ENCODE measurements around the gene BEST2. TPM values are rescaled to one million over a fixed set of nuclear protein-coding genes. Genes with fewer than 3 reads are reported as not detected.

The BEST2 gene
- total RNA-seq, 1 donor from 2014 or later = not detected

GRCh38 chr19:12779162-12779993, 27.8 kb downstream of the BEST2 start:
- H3K27ac ChIP-seq (replicated peaks) = peak overlapping the region; percentile 95
- H3K36me3 ChIP-seq = no peaks in the 10 kb centered on the region
- TF ChIP-seq CTCF (IDR thresholded peaks at IDR 0.05; ENCODE audit: borderline replicate concordance) = no peak
- no peaks in the 10 kb centered on the region for H3K9me3 ChIP-seq (replicated peaks)
- H3K27me3 ChIP-seq (ENCODE audit: low read depth) = no peaks in the 10 kb centered on the region
- peak; percentile 73 for DNase-seq
- H3K4me3 ChIP-seq = peak overlapping the region; percentile 77
- intact Hi-C loops (cut with micrococcal nuclease) = no loop called here
- H3K4me1 ChIP-seq = peaks cover 73% of the 10 kb centered on the region

- no peak for TF ChIP-seq CTCF (IDR thresholded peaks at IDR 0.05; ENCODE audit: borderline replicate concordance)
- Histone ChIP-seq H3K4me3 (peak overlapping the region; percentile 69), H3K27me3 (ENCODE audit: low read depth) (no peaks in the 10 kb centered on the region), H3K27ac (replicated peaks) (peak overlapping the region; percentile 96), H3K4me1 (peaks cover 84% of the 10 kb centered on the region), H3K9me3 (replicated peaks) (no peaks in the 10 kb centered on the region), H3K36me3 (no peaks in the 10 kb centered on the region)
- no peak for DNase-seq
- intact Hi-C loops (cut with micrococcal nuclease) = no loop called here
Measured at GRCh38 chr19:12782174-12782423, 30.5 kb downstream of the BEST2 start.

GRCh38 chr19:12782424-12783290, 31.1 kb downstream of the BEST2 start:
- Histone ChIP-seq H3K36me3 (no peaks in the 10 kb centered on the region), H3K27ac (replicated peaks) (peak overlapping the region; percentile 96), H3K27me3 (ENCODE audit: low read depth) (no peaks in the 10 kb centered on the region), H3K4me3 (peak overlapping the region; percentile 69), H3K4me1 (peaks cover 84% of the 10 kb centered on the region), H3K9me3 (replicated peaks) (no peaks in the 10 kb centered on the region)
- intact Hi-C loops (cut with micrococcal nuclease) = no loop called here
- no peak for TF ChIP-seq CTCF (IDR thresholded peaks at IDR 0.05; ENCODE audit: borderline replicate concordance)
- DNase-seq = peak; percentile 92

- peak overlapping the region; percentile 69 for H3K4me3 ChIP-seq
- H3K27ac ChIP-seq (replicated peaks) = peak overlapping the region; percentile 96
- DNase-seq = no peak
- intact Hi-C loops (cut with micrococcal nuclease) = no loop called here
- no peaks in the 10 kb centered on the region for H3K27me3 ChIP-seq (ENCODE audit: low read depth)
- H3K9me3 ChIP-seq (replicated peaks) = no peaks in the 10 kb centered on the region
- H3K36me3 ChIP-seq = no peaks in the 10 kb centered on the region
- no peak for TF ChIP-seq CTCF (IDR thresholded peaks at IDR 0.05; ENCODE audit: borderline replicate concordance)
- H3K4me1 ChIP-seq = peaks cover 84% of the 10 kb centered on the region
Measured at GRCh38 chr19:12783291-12783848, 31.8 kb downstream of the BEST2 start.

- Histone ChIP-seq H3K27ac (replicated peaks) (peak overlapping the region; percentile 96), H3K27me3 (ENCODE audit: low read depth) (no peaks in the 10 kb centered on the region), H3K9me3 (replicated peaks) (no peaks in the 10 kb centered on the region), H3K4me3 (peak overlapping the region; percentile 69), H3K4me1 (peaks cover 84% of the 10 kb centered on the region), H3K36me3 (no peaks in the 10 kb centered on the region)
- intact Hi-C loops (cut with micrococcal nuclease) = no loop called here
- no peak for TF ChIP-seq CTCF (IDR thresholded peaks at IDR 0.05; ENCODE audit: borderline replicate concordance)
- peak; percentile 70 for DNase-seq
Measured at GRCh38 chr19:12783849-12784393, 32.3 kb downstream of the BEST2 start.
